ENCODE measurements around the gene TPST2. TPM values are rescaled to one million over a fixed set of nuclear protein-coding genes. Genes with fewer than 3 reads are reported as not detected.

TPST2 gene
- 11.9 and 21.9 TPM in 2 replicates for total RNA-seq

GRCh38 chr22:26589845-26590736, at the start of gene TPST2:
Gene TPST2 (minus strand): TSS chr22:26590132. CDS start chr22:26541630, 48,502 bp downstream.

GRCh38 chr22:26621663-26622062, 31.7 kb upstream of the TPST2 start, which contains the start of gene CRYBA4:
Gene CRYBA4 (plus strand): TSS chr22:26621963. CDS start chr22:26622597, 634 bp downstream.

GRCh38 chr22:26617271-26618199, 27.6 kb upstream of the TPST2 start, which contains the start of gene CRYBB1:
Gene CRYBB1 (minus strand): TSS chr22:26618027. CDS start chr22:26616319, 1,708 bp downstream.

GRCh38 chr22:26512149-26512793, 77.7 kb downstream of the TPST2 start, which contains the start of gene TFIP11:
Gene TFIP11 (minus strand): TSS chr22:26512473. CDS start chr22:26510272, 2,201 bp downstream.

GRCh38 chr22:26483439-26484359, 106.2 kb downstream of the TPST2 start, which contains the start of the genes HPS4 and SRRD:
Gene HPS4 (minus strand): TSS chr22:26483783. CDS start chr22:26481762, 2,021 bp downstream.
Gene SRRD (plus strand): TSS chr22:26483877. CDS start chr22:26483891, 14 bp downstream.

Other genes with a start within 250 kb of the TPST2 start
- 4.4 and 5.5 TPM in 2 replicates for gene ASPHD2, start 160.9 kb downstream of the TPST2 start, total RNA-seq
- gene HPS4, start 106.3 kb downstream of the TPST2 start, total RNA-seq: 17.5 and 27.9 TPM in 2 replicates
- gene SRRD, start 106.3 kb downstream of the TPST2 start, total RNA-seq: 12.7 and 19.9 TPM in 2 replicates
- 18.6 and 32.4 TPM in 2 replicates for gene TFIP11, start 77.7 kb downstream of the TPST2 start, total RNA-seq
- gene CRYBB1, start 27.9 kb upstream of the TPST2 start, total RNA-seq: not detected in 2 replicates
- gene CRYBA4, start 31.8 kb upstream of the TPST2 start, total RNA-seq: not detected in 2 replicates
- 0.39 and 0.80 TPM in 2 replicates for gene MIAT, start 67.5 kb upstream of the TPST2 start, total RNA-seq